GM15510 (cell line): ENCODE data around the gene GAST.

Experiments used
- POLR2A ChIP-seq: IDR thresholded peaks from 3 replicates; pipeline ENCODE4 v1.6.1; 2011; ENCODE audit warnings: borderline replicate concordance; ENCODE audit not compliant: insufficient read length; ENCODE audit errors: extremely low read depth

Gene GAST

GRCh38 chr17:41728056-41728455 lies 15.9 kb downstream of the GAST start:
- TF ChIP-seq POLR2A: no peak

GRCh38 chr17:41730479-41730878 lies 18.3 kb downstream of the GAST start:
- no peak for TF ChIP-seq POLR2A

- TF ChIP-seq POLR2A: no peak
Observed at GRCh38 chr17:41731836-41732235, 19.7 kb downstream of the GAST start.

GRCh38 chr17:41733348-41734138 lies 21.4 kb downstream of the GAST start:
- no peak for TF ChIP-seq POLR2A

GRCh38 chr17:41734139-41734948 lies 22.2 kb downstream of the GAST start, which contains the start of gene HAP1:
HAP1 (minus strand) TSS chr17:41734643; CDS start chr17:41734634, 9 bp downstream.
- no peak for TF ChIP-seq POLR2A

GRCh38 chr17:41734949-41735313 lies 22.8 kb downstream of the GAST start:
- TF ChIP-seq POLR2A: no peak

- no peak for TF ChIP-seq POLR2A
Observed at GRCh38 chr17:41735744-41736143, 23.6 kb downstream of the GAST start.

- TF ChIP-seq POLR2A: no peak
Observed at GRCh38 chr17:41736983-41737679, 25.0 kb downstream of the GAST start.

DNA sequence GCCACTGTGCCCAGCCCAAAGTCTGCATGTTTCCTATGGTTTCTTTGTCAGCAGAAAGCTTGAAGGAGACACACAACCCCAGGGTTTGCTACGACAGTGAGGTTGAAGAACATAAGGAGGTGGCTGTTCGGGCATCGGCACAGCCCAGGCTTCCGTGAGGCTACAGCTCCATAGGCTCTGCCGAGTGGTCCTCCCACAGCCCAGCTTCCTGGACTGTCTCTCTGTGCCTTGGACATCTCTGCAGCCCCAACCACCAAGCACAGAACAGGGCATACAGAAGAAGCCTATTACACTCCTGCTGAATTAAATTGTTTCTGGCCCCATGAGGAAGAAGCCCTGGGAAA lies 25.5 kb downstream of the GAST start:
- TF ChIP-seq POLR2A: no peak

- TF ChIP-seq POLR2A: no peak
Observed at GRCh38 chr17:41738077-41738800, 26.1 kb downstream of the GAST start.

DNA sequence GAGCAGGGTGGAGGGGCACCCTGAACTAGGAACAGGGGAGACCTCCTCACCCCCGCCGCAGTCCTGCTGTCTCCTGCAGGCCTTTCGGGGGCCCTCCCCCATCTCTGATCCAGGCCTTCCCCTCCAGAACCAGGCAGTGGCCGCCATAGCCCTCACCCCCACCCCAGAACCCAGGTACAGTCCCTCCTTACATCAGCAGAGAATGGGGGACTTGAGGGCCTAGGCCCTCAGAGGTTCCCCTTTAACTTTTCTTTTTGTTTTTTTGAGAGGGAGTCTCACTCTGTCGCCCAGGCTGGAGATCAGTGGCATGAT lies 26.6 kb downstream of the GAST start:
- TF ChIP-seq POLR2A: no peak

GRCh38 chr17:41739661-41740352 lies 27.7 kb downstream of the GAST start:
- no peak for TF ChIP-seq POLR2A

DNA sequence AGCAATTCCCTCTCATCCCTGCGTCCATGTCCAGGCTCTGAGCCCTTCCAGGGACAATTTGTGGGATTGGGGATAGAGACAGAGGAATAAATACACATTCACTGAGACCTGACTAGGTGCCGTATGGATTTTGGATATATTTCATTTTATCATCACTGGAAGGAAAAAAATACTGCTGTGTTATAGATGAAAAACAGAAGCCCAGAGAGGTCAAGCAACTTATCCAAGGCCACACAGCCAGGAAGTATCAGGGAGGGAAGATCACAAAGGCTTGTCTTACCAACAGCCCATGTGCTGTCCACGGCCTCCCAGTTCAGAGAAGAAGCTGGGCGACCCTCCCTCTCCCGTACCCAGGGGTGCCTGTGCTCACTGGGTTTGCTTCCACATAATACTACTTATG lies 28.4 kb downstream of the GAST start:
- TF ChIP-seq POLR2A: no peak

GRCh38 chr17:41741709-41742108 lies 29.6 kb downstream of the GAST start:
- no peak for TF ChIP-seq POLR2A
